HG02884 (cell line): ENCODE results near the gene COX7B2.

ENCODE experiments used
- ATAC-seq: cut with Tn5 transposase; IDR thresholded peaks from one replicate; pipeline ENCODE4 v1.9.1; 2021; ENCODE audit warnings: mild to moderate bottlenecking, moderate library complexity; ENCODE audit not compliant: unreplicated experiment

COX7B2 gene

GRCh38 chr4:46890056-46890455 is 19.0 kb downstream of the COX7B2 start:
- ATAC-seq: no peak

GRCh38 chr4:46889410-46889809 is 19.6 kb downstream of the COX7B2 start:
- ATAC-seq: no peak

GRCh38 chr4:46886711-46887110 is 22.3 kb downstream of the COX7B2 start:
- no peak for ATAC-seq

GRCh38 chr4:46878641-46879040 is 30.4 kb downstream of the COX7B2 start:
- no peak for ATAC-seq

GRCh38 chr4:46874811-46875210 is 34.2 kb downstream of the COX7B2 start:
- no peak for ATAC-seq

- ATAC-seq: no peak
Observed at GRCh38 chr4:46870411-46870810, 38.6 kb downstream of the COX7B2 start.

- no peak for ATAC-seq
Observed at GRCh38 chr4:46856333-46856732, 52.7 kb downstream of the COX7B2 start.

- ATAC-seq: no peak
Observed at GRCh38 chr4:46852800-46853199, 56.2 kb downstream of the COX7B2 start.

GRCh38 chr4:46850026-46850425 is 59.0 kb downstream of the COX7B2 start:
- no peak for ATAC-seq

GRCh38 chr4:46844325-46844917 is 64.6 kb downstream of the COX7B2 start:
- peak; percentile 59 for ATAC-seq

- ATAC-seq: no peak
Observed at GRCh38 chr4:46839128-46839527, 69.9 kb downstream of the COX7B2 start.

- ATAC-seq: no peak
Observed at GRCh38 chr4:46837639-46838038, 71.4 kb downstream of the COX7B2 start.

GRCh38 chr4:46836584-46836983 is 72.5 kb downstream of the COX7B2 start:
- no peak for ATAC-seq

GRCh38 chr4:46830971-46831454 is 78.0 kb downstream of the COX7B2 start:
- no peak for ATAC-seq

GRCh38 chr4:46820154-46820553 is 88.9 kb downstream of the COX7B2 start:
- no peak for ATAC-seq

- no peak for ATAC-seq
Observed at GRCh38 chr4:46819095-46819494, 90.0 kb downstream of the COX7B2 start.

- no peak for ATAC-seq
Observed at GRCh38 chr4:46818604-46819003, 90.4 kb downstream of the COX7B2 start.

- no peak for ATAC-seq
Observed at GRCh38 chr4:46817806-46818205, 91.2 kb downstream of the COX7B2 start.

- no peak for ATAC-seq
Observed at GRCh38 chr4:46804781-46805413, 104.1 kb downstream of the COX7B2 start.

GRCh38 chr4:46793036-46793435 is 116.0 kb downstream of the COX7B2 start:
- no peak for ATAC-seq

GRCh38 chr4:46781434-46782092 is 127.5 kb downstream of the COX7B2 start:
- ATAC-seq: no peak

- ATAC-seq: no peak
Observed at GRCh38 chr4:46765465-46765864, 143.6 kb downstream of the COX7B2 start.
